ENCODE measurements around the gene GOLGB1.

GOLGB1 gene

GRCh38 chr3:121703973-121704372 lies 45.6 kb downstream of the GOLGB1 start:
- no peak overlapping the region for H2BK5ac ChIP-seq (ENCODE audit: low read depth, low read length, poor library complexity)
- no peak overlapping the region for H3K14ac ChIP-seq (ENCODE audit: low read length)
- no peak overlapping the region for H3K27ac ChIP-seq (ENCODE audit: low read depth, low read length)
- H3K79me2 ChIP-seq (ENCODE audit: control insufficient read depth, insufficient read depth, low read length, poor library complexity): no peaks in the 10 kb centered on the region
- H3K4me3 ChIP-seq (ENCODE audit: low read depth, low read length): no peak overlapping the region
- H2AFZ ChIP-seq (ENCODE audit: insufficient read depth, low read length, poor library complexity): no peak overlapping the region
- H3K79me1 ChIP-seq (ENCODE audit: low read length): no peaks in the 10 kb centered on the region
- H2BK12ac ChIP-seq (ENCODE audit: low read length): no peak overlapping the region
- no CpG with 5 or more reads among the region's 5 CpGs for WGBS (ENCODE audit: extremely low coverage, insufficient coverage, insufficient read length)
- H3K18ac ChIP-seq (ENCODE audit: low read length): no peak overlapping the region
- H3K27me3 ChIP-seq (ENCODE audit: insufficient read depth, low read length): no peaks in the 10 kb centered on the region
- H3K9ac ChIP-seq (ENCODE audit: low read length): no peak overlapping the region
- H3K4me1 ChIP-seq (ENCODE audit: control insufficient read depth in 1 of 2, insufficient read depth in 2 of 2, low read length in 2 of 2): no peaks in the 10 kb centered on the region
- no peak overlapping the region for H4K91ac ChIP-seq (ENCODE audit: low read depth, low read length)
- H3K23ac ChIP-seq (ENCODE audit: low read length): no peak overlapping the region
- no peak for DNase-seq
- no peak overlapping the region for H3K4ac ChIP-seq (ENCODE audit: low read depth, low read length)
- H3K9me3 ChIP-seq (ENCODE audit: insufficient read depth, low read depth, low read length): no peaks in the 10 kb centered on the region
- no peak overlapping the region for H4K8ac ChIP-seq (ENCODE audit: low read depth, low read length)
- H3K4me2 ChIP-seq (ENCODE audit: low read length): no peak overlapping the region
- H4K12ac ChIP-seq (ENCODE audit: low read depth, low read length): no peak overlapping the region
- peaks cover 6 to 7% of the 10 kb centered on the region in 2 experiments for H3K36me3 ChIP-seq (ENCODE audit: control insufficient read depth in 1 of 2, insufficient read depth in 2 of 2, low read length in 2 of 2)
- H2BK120ac ChIP-seq (ENCODE audit: insufficient read depth, low read length, poor library complexity): no peak overlapping the region
- H2AK5ac ChIP-seq (ENCODE audit: low read length): no peak overlapping the region

- H3K4ac ChIP-seq (ENCODE audit: low read depth, low read length): no peak overlapping the region
- H4K12ac ChIP-seq (ENCODE audit: low read depth, low read length): no peak overlapping the region
- no peaks in the 10 kb centered on the region for H3K27me3 ChIP-seq (ENCODE audit: insufficient read depth, low read length)
- H3K9me3 ChIP-seq (ENCODE audit: insufficient read depth, low read depth, low read length): no peaks in the 10 kb centered on the region
- no peak overlapping the region for H3K9ac ChIP-seq (ENCODE audit: low read length)
- no peak overlapping the region for H3K18ac ChIP-seq (ENCODE audit: low read length)
- H2AK5ac ChIP-seq (ENCODE audit: low read length): no peak overlapping the region
- no peaks in the 10 kb centered on the region for H3K79me1 ChIP-seq (ENCODE audit: low read length)
- H4K91ac ChIP-seq (ENCODE audit: low read depth, low read length): no peak overlapping the region
- H2AFZ ChIP-seq (ENCODE audit: insufficient read depth, low read length, poor library complexity): no peak overlapping the region
- H3K14ac ChIP-seq (ENCODE audit: low read length): no peak overlapping the region
- H3K79me2 ChIP-seq (ENCODE audit: control insufficient read depth, insufficient read depth, low read length, poor library complexity): no peaks in the 10 kb centered on the region
- H4K8ac ChIP-seq (ENCODE audit: low read depth, low read length): no peak overlapping the region
- no peak overlapping the region for H3K27ac ChIP-seq (ENCODE audit: low read depth, low read length)
- no peak overlapping the region for H3K4me3 ChIP-seq (ENCODE audit: low read depth, low read length)
- H3K4me1 ChIP-seq (ENCODE audit: control insufficient read depth in 1 of 2, insufficient read depth in 2 of 2, low read length in 2 of 2): no peaks in the 10 kb centered on the region
- H2BK12ac ChIP-seq (ENCODE audit: low read length): no peak overlapping the region
- H3K4me2 ChIP-seq (ENCODE audit: low read length): no peak overlapping the region
- no peak for DNase-seq
- H2BK120ac ChIP-seq (ENCODE audit: insufficient read depth, low read length, poor library complexity): no peak overlapping the region
- H2BK5ac ChIP-seq (ENCODE audit: low read depth, low read length, poor library complexity): no peak overlapping the region
- H3K36me3 ChIP-seq (ENCODE audit: control insufficient read depth in 1 of 2, insufficient read depth in 2 of 2, low read length in 2 of 2): peaks cover 2 to 15% of the 10 kb centered on the region in 2 experiments
- no peak overlapping the region for H3K23ac ChIP-seq (ENCODE audit: low read length)
Measured at GRCh38 chr3:121698901-121699300, 50.6 kb downstream of the GOLGB1 start.

GRCh38 chr3:121698476-121698875 lies 51.1 kb downstream of the GOLGB1 start:
- no peak overlapping the region for H3K9ac ChIP-seq (ENCODE audit: low read length)
- H2AFZ ChIP-seq (ENCODE audit: insufficient read depth, low read length, poor library complexity): no peak overlapping the region
- no peak overlapping the region for H4K12ac ChIP-seq (ENCODE audit: low read depth, low read length)
- H2BK12ac ChIP-seq (ENCODE audit: low read length): no peak overlapping the region
- H3K23ac ChIP-seq (ENCODE audit: low read length): no peak overlapping the region
- H2AK5ac ChIP-seq (ENCODE audit: low read length): no peak overlapping the region
- H4K8ac ChIP-seq (ENCODE audit: low read depth, low read length): no peak overlapping the region
- no peak overlapping the region for H3K14ac ChIP-seq (ENCODE audit: low read length)
- no peak overlapping the region for H2BK5ac ChIP-seq (ENCODE audit: low read depth, low read length, poor library complexity)
- WGBS (ENCODE audit: extremely low coverage, insufficient coverage, insufficient read length): no CpG with 5 or more reads among the region's 1 CpG
- no peak overlapping the region for H3K18ac ChIP-seq (ENCODE audit: low read length)
- H3K4me3 ChIP-seq (ENCODE audit: low read depth, low read length): no peak overlapping the region
- DNase-seq: no peak
- H3K4ac ChIP-seq (ENCODE audit: low read depth, low read length): no peak overlapping the region
- peaks cover 2 to 17% of the 10 kb centered on the region in 2 experiments for H3K36me3 ChIP-seq (ENCODE audit: control insufficient read depth in 1 of 2, insufficient read depth in 2 of 2, low read length in 2 of 2)
- H3K4me1 ChIP-seq (ENCODE audit: control insufficient read depth in 1 of 2, insufficient read depth in 2 of 2, low read length in 2 of 2): no peaks in the 10 kb centered on the region
- no peaks in the 10 kb centered on the region for H3K9me3 ChIP-seq (ENCODE audit: insufficient read depth, low read depth, low read length)
- H4K91ac ChIP-seq (ENCODE audit: low read depth, low read length): no peak overlapping the region
- H3K27ac ChIP-seq (ENCODE audit: low read depth, low read length): no peak overlapping the region
- no peaks in the 10 kb centered on the region for H3K79me1 ChIP-seq (ENCODE audit: low read length)
- no peaks in the 10 kb centered on the region for H3K79me2 ChIP-seq (ENCODE audit: control insufficient read depth, insufficient read depth, low read length, poor library complexity)
- no peaks in the 10 kb centered on the region for H3K27me3 ChIP-seq (ENCODE audit: insufficient read depth, low read length)
- no peak overlapping the region for H3K4me2 ChIP-seq (ENCODE audit: low read length)
- H2BK120ac ChIP-seq (ENCODE audit: insufficient read depth, low read length, poor library complexity): no peak overlapping the region

GRCh38 chr3:121696186-121696585 lies 53.4 kb downstream of the GOLGB1 start:
- Histone ChIP-seq H3K27ac (ENCODE audit: low read depth, low read length) (no peak overlapping the region), H2BK12ac (ENCODE audit: low read length) (no peak overlapping the region), H3K36me3 (ENCODE audit: control insufficient read depth in 1 of 2, insufficient read depth in 2 of 2, low read length in 2 of 2) (peaks cover 4 to 25% of the 10 kb centered on the region in 2 experiments), H4K8ac (ENCODE audit: low read depth, low read length) (no peak overlapping the region), H4K91ac (ENCODE audit: low read depth, low read length) (no peak overlapping the region), H3K9ac (ENCODE audit: low read length) (no peak overlapping the region), H3K4me3 (ENCODE audit: low read depth, low read length) (no peak overlapping the region), H4K12ac (ENCODE audit: low read depth, low read length) (no peak overlapping the region), H2BK5ac (ENCODE audit: low read depth, low read length, poor library complexity) (no peak overlapping the region), H3K79me2 (ENCODE audit: control insufficient read depth, insufficient read depth, low read length, poor library complexity) (no peaks in the 10 kb centered on the region), H2AFZ (ENCODE audit: insufficient read depth, low read length, poor library complexity) (no peak overlapping the region), H3K4me1 (ENCODE audit: control insufficient read depth in 1 of 2, insufficient read depth in 2 of 2, low read length in 2 of 2) (no peaks in the 10 kb centered on the region), H3K9me3 (ENCODE audit: insufficient read depth, low read depth, low read length) (no peaks in the 10 kb centered on the region), H3K14ac (ENCODE audit: low read length) (no peak overlapping the region), H3K18ac (ENCODE audit: low read length) (no peak overlapping the region), H3K27me3 (ENCODE audit: insufficient read depth, low read length) (no peaks in the 10 kb centered on the region), H3K4ac (ENCODE audit: low read depth, low read length) (no peak overlapping the region), H3K4me2 (ENCODE audit: low read length) (no peak overlapping the region), H2BK120ac (ENCODE audit: insufficient read depth, low read length, poor library complexity) (no peak overlapping the region), H3K79me1 (ENCODE audit: low read length) (no peaks in the 10 kb centered on the region), H3K23ac (ENCODE audit: low read length) (no peak overlapping the region), H2AK5ac (ENCODE audit: low read length) (no peak overlapping the region)
- no peak for DNase-seq
- WGBS (ENCODE audit: extremely low coverage, insufficient coverage, insufficient read length): no CpG with 5 or more reads among the region's 3 CpGs
